ENCODE data around the gene HSD17B2. TPM values are rescaled to one million over a fixed set of nuclear protein-coding genes. Genes with fewer than 3 reads are reported as not detected.

The HSD17B2 gene
- total RNA-seq, 2 donors from 2014 or later, result 12.2 to 24.1 TPM

GRCh38 chr16:82049484-82049883 lies 14.4 kb downstream of the HSD17B2 start:
- ATAC-seq, result no peak
- H3K27me3 ChIP-seq, result no peaks in the 10 kb centered on the region

GRCh38 chr16:82050506-82050905 lies 15.5 kb downstream of the HSD17B2 start:
- Histone ChIP-seq H3K4me1 (peaks cover 60% of the 10 kb centered on the region), H3K4me3 (no peak overlapping the region), H3K27ac (peak overlapping the region in 3 of 4 donors; percentile 36 to 62 (median 42)), H3K9me3 (no peaks in the 10 kb centered on the region), H3K36me3 (replicated peaks in 1 of 2; ENCODE audit: insufficient read depth in 1 of 2, low read depth in 2 of 2) (no peaks in the 10 kb centered on the region), H3K27me3 (no peaks in the 10 kb centered on the region)
- TF ChIP-seq, protein P1, sequence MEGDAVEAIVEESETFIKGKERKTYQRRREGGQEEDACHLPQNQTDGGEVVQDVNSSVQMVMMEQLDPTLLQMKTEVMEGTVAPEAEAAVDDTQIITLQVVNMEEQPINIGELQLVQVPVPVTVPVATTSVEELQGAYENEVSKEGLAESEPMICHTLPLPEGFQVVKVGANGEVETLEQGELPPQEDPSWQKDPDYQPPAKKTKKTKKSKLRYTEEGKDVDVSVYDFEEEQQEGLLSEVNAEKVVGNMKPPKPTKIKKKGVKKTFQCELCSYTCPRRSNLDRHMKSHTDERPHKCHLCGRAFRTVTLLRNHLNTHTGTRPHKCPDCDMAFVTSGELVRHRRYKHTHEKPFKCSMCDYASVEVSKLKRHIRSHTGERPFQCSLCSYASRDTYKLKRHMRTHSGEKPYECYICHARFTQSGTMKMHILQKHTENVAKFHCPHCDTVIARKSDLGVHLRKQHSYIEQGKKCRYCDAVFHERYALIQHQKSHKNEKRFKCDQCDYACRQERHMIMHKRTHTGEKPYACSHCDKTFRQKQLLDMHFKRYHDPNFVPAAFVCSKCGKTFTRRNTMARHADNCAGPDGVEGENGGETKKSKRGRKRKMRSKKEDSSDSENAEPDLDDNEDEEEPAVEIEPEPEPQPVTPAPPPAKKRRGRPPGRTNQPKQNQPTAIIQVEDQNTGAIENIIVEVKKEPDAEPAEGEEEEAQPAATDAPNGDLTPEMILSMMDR (IDR thresholded peaks at IDR 0.05), result no peak
- no peak for TF ChIP-seq POLR2A (IDR thresholded peaks at IDR 0.05)
- ATAC-seq (no peak), DNase-seq (no peak)
- intact Hi-C loops (cut with DNase I), result no loop called here
- 18 to 32% methylated on average over 3 of the region's 3 CpGs for whole genome bisulfite sequencing, 2 donors

More at GRCh38 chr16:82049484-82049883, 14.4 kb downstream of the HSD17B2 start:
- 18 to 23% methylated on average over 1 of the region's 1 CpG for WGBS, 2 donors
- Histone ChIP-seq H3K4me3 (no peak overlapping the region), H3K27ac (peak overlapping the region; percentile 25 to 62 (median 39)), H3K9me3 (no peaks in the 10 kb centered on the region), H3K4me1 (peaks cover 51% of the 10 kb centered on the region), H3K36me3 (replicated peaks in 1 of 2; ENCODE audit: insufficient read depth in 1 of 2, low read depth in 2 of 2) (no peaks in the 10 kb centered on the region)
- TF ChIP-seq POLR2A (IDR thresholded peaks at IDR 0.05), result no peak
- TF ChIP-seq, protein P1 (IDR thresholded peaks at IDR 0.05), result no peak
- intact Hi-C loops (cut with DNase I), result no loop called here
- no peak for DNase-seq

DNA sequence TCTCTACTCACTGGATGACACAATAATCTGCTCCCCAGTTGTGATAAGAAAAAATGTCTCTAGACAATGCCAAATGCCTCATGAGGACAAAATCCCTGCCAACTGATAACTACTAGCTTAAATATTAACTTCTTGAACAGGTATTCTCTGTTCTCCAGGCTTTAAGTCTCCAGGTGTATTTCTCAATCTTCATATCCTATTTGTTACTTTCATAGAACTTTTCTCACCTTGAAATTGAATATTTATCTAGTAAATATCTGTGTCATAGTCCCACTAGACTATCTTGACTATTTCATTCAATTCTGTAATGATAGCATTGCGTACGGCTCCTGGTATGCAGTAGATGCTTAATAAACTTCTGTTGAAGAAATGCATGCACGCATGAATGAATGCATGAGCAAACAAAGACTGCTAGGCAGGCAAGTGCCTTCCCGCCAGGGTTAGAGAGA lies 15.9 kb downstream of the HSD17B2 start:
- TF ChIP-seq, protein P1 (IDR thresholded peaks at IDR 0.05), result no peak
- no peak for TF ChIP-seq POLR2A (IDR thresholded peaks at IDR 0.05)
- H3K36me3 ChIP-seq (replicated peaks in 1 of 2; ENCODE audit: insufficient read depth in 1 of 2, low read depth in 2 of 2), result no peaks in the 10 kb centered on the region
- DNase-seq (no peak), ATAC-seq (peak; percentile 60)
- H3K9me3 ChIP-seq, result no peaks in the 10 kb centered on the region
- intact Hi-C loops (cut with DNase I), result no loop called here
- 14 to 21% methylated on average over 4 of the region's 4 CpGs for WGBS, 2 donors
- no peaks in the 10 kb centered on the region for H3K27me3 ChIP-seq
- H3K27ac ChIP-seq, result peak overlapping the region in 3 of 4 donors; percentile 36 to 62 (median 42)
- H3K4me1 ChIP-seq, result peaks cover 64% of the 10 kb centered on the region
- H3K4me3 ChIP-seq, result no peak overlapping the region

GRCh38 chr16:82051656-82052055 lies 16.6 kb downstream of the HSD17B2 start:
- no peaks in the 10 kb centered on the region for H3K36me3 ChIP-seq (replicated peaks in 1 of 2; ENCODE audit: insufficient read depth in 1 of 2, low read depth in 2 of 2)
- intact Hi-C loops (cut with DNase I), result no loop called here
- TF ChIP-seq, protein P1 (IDR thresholded peaks at IDR 0.05), result no peak
- no peak for TF ChIP-seq POLR2A (IDR thresholded peaks at IDR 0.05)
- no peak for DNase-seq
- H3K4me3 ChIP-seq, result no peak overlapping the region
- H3K27me3 ChIP-seq, result no peaks in the 10 kb centered on the region
- H3K27ac ChIP-seq, result peak overlapping the region in 2 of 4 donors; percentile 36 to 62
- no peaks in the 10 kb centered on the region for H3K9me3 ChIP-seq
- ATAC-seq, result no peak
- H3K4me1 ChIP-seq, result peaks cover 71% of the 10 kb centered on the region
- 48 to 69% methylated on average over 5 of the region's 5 CpGs for WGBS, 2 donors

- Histone ChIP-seq H3K4me3 (no peak overlapping the region), H3K27me3 (no peaks in the 10 kb centered on the region), H3K4me1 (peaks cover 50% of the 10 kb centered on the region), H3K9me3 (no peaks in the 10 kb centered on the region), H3K36me3 (replicated peaks in 1 of 2; ENCODE audit: insufficient read depth in 1 of 2, low read depth in 2 of 2) (no peaks in the 10 kb centered on the region), H3K27ac (peak overlapping the region in 3 of 4 donors; percentile 33 to 64 (median 46))
- ATAC-seq, result no peak
- 69 to 85% methylated on average over 3 of the region's 3 CpGs for WGBS, 2 donors
- intact Hi-C loops (cut with DNase I), result no loop called here
- no peak for DNase-seq
- TF ChIP-seq POLR2A (IDR thresholded peaks at IDR 0.05), result no peak
- TF ChIP-seq, protein P1 (IDR thresholded peaks at IDR 0.05), result no peak
These were observed 20.1 kb downstream of the HSD17B2 start for GRCh38 chr16:82055117-82055516.
